ENCODE results near the gene RASSF8.
"Not testable (repeated sequence)": the region's sequence is repeated elsewhere in the genome, so short reads cannot be mapped to it uniquely, and the experiment has no call there.

RASSF8 gene

DNA sequence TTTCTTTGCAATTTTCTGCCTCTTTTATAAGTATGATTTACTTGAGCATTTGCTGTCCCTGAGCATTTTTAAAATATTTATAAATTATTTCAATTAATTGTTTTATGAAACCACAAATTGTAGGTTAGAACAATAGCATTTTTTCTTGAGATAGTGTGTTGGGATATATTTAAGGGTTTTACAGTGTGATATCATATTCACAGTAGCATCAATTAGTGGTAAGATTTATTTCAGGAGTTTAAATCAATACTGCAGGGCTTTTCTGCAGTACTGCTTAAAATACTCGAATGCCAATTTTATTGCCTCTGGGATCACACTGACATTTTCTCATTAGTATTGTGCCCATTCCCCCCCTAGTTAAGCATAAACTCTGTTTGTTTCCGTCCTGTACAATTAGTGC, 84.2 kb downstream of the RASSF8 start:
- no peak overlapping the region for H3K27ac Mint-ChIP-seq
- no peaks in the 10 kb centered on the region for H3K36me3 Mint-ChIP-seq (ENCODE audit: low read depth)
- H3K4me1 Mint-ChIP-seq = no peaks in the 10 kb centered on the region
- no peaks in the 10 kb centered on the region for H3K9me3 Mint-ChIP-seq
- no peaks in the 10 kb centered on the region for H3K27me3 Mint-ChIP-seq
- H3K4me3 Mint-ChIP-seq = no peak overlapping the region
- DNase-seq (no peak), ATAC-seq (no peak)

DNA sequence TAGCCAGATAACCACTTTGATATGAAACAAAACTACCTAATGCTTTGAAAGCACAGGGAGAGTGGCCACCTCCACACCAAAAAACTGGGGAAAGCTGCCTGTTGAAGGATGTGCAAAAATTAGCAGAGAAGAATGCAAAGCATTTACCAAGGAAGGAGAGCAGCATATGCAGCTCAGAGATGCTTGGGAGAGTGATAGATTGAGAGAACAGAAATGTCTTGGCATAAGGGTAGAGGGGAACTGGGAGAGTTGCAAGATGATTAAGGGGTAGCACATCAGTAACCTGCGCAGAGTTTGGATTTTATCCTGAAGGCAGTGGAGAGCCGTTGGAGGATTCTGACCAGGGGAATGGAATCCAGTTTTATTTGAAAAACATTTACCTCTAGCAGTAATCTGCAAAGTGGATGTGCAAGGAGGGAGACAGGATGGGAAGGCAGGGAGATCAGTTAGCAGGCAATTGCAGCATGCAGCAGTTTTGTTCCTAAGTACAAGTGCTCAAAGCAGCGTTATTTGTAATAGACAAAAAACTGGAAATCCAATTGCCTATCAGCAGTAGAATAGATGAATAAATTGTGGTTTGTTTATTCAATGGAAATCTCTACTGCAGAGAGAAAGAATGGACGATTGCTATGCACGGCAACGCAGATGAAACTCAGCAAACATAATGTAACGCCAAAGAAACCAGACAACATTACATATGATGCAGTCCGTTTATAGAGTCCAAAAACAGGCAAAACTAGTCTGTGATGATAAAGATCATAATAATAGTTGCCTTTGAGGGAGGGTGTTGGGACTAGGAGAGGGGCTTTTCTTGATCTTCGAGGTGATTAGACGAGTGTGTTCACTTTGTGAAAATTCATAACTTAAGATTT, 84.9 kb downstream of the RASSF8 start:
- Mint-ChIP-seq H3K27me3 (no peaks in the 10 kb centered on the region), H3K36me3 (ENCODE audit: low read depth) (no peaks in the 10 kb centered on the region), H3K9me3 (no peaks in the 10 kb centered on the region), H3K4me3 (no peak overlapping the region), H3K27ac (no peak overlapping the region), H3K4me1 (no peaks in the 10 kb centered on the region)
- DNase-seq = no peak
- no peak for ATAC-seq

DNA sequence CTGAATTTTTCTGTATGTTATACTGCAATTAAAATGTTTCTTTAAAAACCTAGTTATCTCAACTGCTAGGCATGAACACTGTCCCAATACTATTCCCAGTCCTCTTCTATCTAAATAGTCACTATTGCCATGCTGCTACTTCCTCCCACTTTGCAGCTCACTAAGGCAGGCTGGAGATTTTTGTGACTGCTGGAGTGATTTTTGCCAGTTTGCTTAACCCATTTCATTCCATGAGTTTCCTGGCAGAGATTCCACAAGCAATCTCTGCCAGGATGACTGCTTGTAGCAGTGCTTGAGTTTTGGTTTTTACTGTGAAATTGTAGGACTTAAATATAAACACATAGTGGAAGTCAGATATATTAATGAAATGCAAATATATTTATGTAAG, 85.5 kb downstream of the RASSF8 start:
- DNase-seq = no peak
- H3K36me3 Mint-ChIP-seq (ENCODE audit: low read depth) = no peaks in the 10 kb centered on the region

DNA sequence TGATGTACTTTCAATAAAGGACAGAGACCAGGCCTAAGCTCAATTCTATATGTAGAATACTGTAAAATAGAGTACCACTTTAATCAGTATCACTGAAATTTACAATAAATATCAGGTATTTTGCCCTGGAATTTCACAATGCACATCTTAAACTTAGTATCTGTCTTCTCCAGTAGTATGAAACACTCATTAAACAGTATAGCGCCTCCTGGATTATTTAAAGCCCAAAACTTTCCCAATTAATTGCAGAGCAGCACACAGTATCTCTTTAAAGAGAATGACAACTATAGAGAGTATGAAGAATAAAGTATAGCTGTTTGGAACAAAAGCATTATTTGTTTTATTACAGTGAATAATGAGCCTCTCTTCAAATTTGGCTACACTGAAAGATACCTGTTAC, 86.1 kb downstream of the RASSF8 start:
- no peak for DNase-seq
- Mint-ChIP-seq H3K36me3 (ENCODE audit: low read depth) (no peaks in the 10 kb centered on the region), H3K9me3 (no peaks in the 10 kb centered on the region), H3K4me1 (no peaks in the 10 kb centered on the region), H3K27me3 (no peaks in the 10 kb centered on the region), H3K4me3 (no peak overlapping the region), H3K27ac (no peak overlapping the region)
- no peak for ATAC-seq

More for the DNA sequence above, 85.5 kb downstream of the RASSF8 start:
- Mint-ChIP-seq H3K4me3 (no peak overlapping the region), H3K4me1 (no peaks in the 10 kb centered on the region), H3K27me3 (no peaks in the 10 kb centered on the region), H3K9me3 (no peaks in the 10 kb centered on the region), H3K27ac (no peak overlapping the region)
- ATAC-seq = no peak

DNA sequence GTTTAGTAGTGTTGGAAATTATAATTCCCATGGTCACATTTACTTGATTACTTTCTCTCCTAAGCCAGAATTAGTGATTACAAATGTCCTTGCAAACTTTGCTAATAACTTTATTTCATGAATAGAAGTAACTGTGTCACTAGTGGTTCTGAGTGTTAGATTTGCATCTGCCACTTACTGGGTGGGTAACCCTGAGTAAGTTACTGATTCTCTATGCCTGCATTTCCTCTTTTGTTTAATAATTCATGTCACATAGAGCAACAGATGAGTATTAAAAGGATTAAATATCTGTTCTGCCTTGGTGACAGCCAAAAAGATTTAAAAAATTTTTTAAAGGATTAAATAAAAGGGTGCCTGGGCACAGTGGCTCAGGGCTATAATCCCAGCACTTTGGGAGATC, 87.7 kb downstream of the RASSF8 start:
- no peaks in the 10 kb centered on the region for H3K9me3 Mint-ChIP-seq
- no peaks in the 10 kb centered on the region for H3K4me1 Mint-ChIP-seq
- H3K4me3 Mint-ChIP-seq = no peak overlapping the region
- H3K27ac Mint-ChIP-seq = no peak overlapping the region
- ATAC-seq = no peak
- no peaks in the 10 kb centered on the region for H3K27me3 Mint-ChIP-seq
- no peak for DNase-seq
- no peaks in the 10 kb centered on the region for H3K36me3 Mint-ChIP-seq (ENCODE audit: low read depth)

DNA sequence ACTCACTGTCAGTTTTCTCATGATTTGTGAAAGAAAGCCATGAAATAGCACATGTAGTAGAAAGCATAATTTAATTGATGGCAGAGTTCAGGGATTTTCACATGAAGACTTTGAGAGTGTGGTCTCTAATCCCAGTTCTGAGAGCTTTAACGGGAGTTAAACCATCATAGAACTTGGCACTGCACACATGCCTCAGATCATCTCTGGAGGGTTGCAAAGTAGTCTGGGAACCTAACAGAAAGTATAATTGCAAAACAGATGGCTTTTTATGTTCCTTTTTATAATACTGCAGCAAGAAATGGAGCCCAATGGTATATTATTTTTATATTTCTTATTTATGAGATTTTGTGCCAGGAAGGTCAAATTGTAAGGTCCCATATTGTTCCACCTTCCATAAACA, 88.4 kb downstream of the RASSF8 start:
- H3K4me3 Mint-ChIP-seq = no peak overlapping the region
- H3K27ac Mint-ChIP-seq = no peak overlapping the region
- no peak for DNase-seq
- no peaks in the 10 kb centered on the region for H3K9me3 Mint-ChIP-seq
- H3K27me3 Mint-ChIP-seq = no peaks in the 10 kb centered on the region
- ATAC-seq = no peak
- no peaks in the 10 kb centered on the region for H3K36me3 Mint-ChIP-seq (ENCODE audit: low read depth)
- no peaks in the 10 kb centered on the region for H3K4me1 Mint-ChIP-seq

DNA sequence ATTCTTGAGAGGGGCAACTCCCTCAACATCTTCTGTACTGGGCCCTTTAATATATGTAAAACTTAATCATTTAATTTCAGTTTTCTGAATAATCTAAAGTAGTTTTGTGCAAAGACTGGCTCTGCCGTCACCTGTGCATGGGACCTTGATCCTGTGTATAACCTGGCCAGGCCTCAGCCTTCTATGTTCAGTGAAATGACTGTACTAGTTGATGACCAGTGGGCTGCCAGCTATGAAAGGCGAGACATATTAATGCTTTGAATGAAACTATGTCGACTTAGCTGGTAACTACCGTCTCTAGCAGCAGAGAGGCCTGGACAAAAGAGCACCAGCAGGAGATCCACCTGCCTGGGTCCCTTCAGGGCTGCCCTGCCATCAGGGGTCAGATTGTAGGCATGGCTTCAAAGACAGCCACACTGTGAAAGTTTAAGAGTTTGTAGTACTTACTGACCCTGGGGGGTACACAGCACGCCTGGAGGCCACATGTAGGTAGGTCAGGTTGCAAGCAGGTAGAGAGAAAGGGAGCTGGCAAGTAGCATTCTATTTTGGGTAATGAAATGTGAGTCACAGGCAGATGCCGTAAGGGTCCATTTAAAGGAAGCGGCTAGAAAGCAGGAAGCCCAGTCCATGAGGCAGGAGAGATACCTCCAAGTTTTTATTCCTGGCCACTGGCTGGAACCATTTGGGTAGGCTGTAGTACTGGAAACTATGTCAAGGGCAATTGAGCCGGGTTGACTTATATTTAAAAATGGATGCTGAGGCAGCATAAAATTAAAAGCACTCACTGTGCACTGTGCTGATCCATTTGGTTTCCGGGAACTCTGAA, 89.1 kb downstream of the RASSF8 start:
- ATAC-seq (no peak), DNase-seq (no peak)
- H3K9me3 Mint-ChIP-seq = no peaks in the 10 kb centered on the region
- H3K4me1 Mint-ChIP-seq = no peaks in the 10 kb centered on the region
- no peaks in the 10 kb centered on the region for H3K36me3 Mint-ChIP-seq (ENCODE audit: low read depth)
- peaks cover 2% of the 10 kb centered on the region for H3K27me3 Mint-ChIP-seq
- no peak overlapping the region for H3K27ac Mint-ChIP-seq
- H3K4me3 Mint-ChIP-seq = no peak overlapping the region

DNA sequence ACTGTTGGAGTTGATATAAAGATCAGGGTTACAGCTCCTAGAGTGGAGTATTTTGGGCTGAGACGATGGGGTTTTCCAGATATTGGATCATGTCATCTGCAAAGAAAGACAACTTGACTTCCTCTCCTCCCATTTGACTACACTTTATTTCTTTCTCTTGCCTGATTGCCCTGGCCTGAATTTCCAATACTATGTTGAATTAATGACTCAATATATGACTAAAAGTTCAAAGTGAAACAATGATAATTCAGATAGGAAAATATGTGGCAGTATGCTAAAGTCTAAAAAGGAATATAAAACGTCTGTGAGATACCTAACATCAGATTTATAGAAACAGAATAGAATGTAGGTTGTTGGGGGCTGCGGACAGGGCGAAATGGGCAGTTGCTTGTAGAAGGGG, 94.2 kb downstream of the RASSF8 start:
- Mint-ChIP-seq H3K9me3 (no peaks in the 10 kb centered on the region), H3K27me3 (peaks cover 2% of the 10 kb centered on the region), H3K4me1 (no peaks in the 10 kb centered on the region), H3K36me3 (ENCODE audit: low read depth) (no peaks in the 10 kb centered on the region), H3K4me3 (no peak overlapping the region), H3K27ac (no peak overlapping the region)
- no peak for DNase-seq
- ATAC-seq = no peak

DNA sequence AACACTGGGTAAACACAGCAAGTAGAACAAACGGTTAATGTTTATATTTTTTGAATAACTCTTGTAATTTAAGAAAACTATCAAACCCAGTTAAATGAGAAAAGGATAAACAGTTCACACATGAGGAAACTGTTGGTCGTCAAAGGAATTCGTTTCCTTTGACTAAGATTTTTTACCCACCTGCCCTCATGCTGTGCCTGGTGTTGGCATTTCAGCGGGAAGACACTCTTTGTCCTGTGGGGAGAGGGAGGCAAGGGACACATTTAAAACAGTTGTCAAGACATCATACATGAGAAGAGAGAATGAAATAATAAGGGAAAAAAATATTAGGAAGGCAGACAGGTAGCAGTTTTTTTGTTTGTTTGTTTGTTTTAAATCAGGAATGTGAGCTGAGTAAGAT, 95.9 kb downstream of the RASSF8 start:
- H3K9me3 Mint-ChIP-seq = no peaks in the 10 kb centered on the region
- H3K4me1 Mint-ChIP-seq = no peaks in the 10 kb centered on the region
- H3K27ac Mint-ChIP-seq = no peak overlapping the region
- H3K27me3 Mint-ChIP-seq = peaks cover 2% of the 10 kb centered on the region
- H3K36me3 Mint-ChIP-seq (ENCODE audit: low read depth) = no peaks in the 10 kb centered on the region
- H3K4me3 Mint-ChIP-seq = no peak overlapping the region
- ATAC-seq (no peak), DNase-seq (no peak)

DNA sequence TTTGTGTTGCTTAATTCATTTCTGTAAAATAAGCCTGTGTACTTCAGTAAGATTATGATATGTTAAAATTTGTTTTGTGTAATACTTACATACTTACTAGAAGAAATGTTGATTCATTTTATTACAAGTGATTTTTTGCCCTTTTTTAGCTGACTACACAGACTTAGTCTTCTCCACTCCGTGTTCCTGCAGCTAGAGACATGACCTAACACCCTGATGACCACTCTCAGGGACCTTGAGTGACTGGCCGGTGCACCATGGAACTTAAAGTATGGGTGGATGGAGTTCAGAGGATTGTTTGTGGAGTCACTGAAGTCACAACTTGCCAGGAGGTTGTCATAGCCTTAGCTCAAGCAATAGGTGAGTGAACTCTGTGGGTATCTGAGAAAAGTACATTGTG, 96.6 kb downstream of the RASSF8 start:
- Mint-ChIP-seq H3K4me1 (no peaks in the 10 kb centered on the region), H3K27ac (no peak overlapping the region), H3K36me3 (ENCODE audit: low read depth) (no peaks in the 10 kb centered on the region), H3K9me3 (no peaks in the 10 kb centered on the region), H3K27me3 (peaks cover 2% of the 10 kb centered on the region), H3K4me3 (no peak overlapping the region)
- no peak for DNase-seq
- no peak for ATAC-seq

DNA sequence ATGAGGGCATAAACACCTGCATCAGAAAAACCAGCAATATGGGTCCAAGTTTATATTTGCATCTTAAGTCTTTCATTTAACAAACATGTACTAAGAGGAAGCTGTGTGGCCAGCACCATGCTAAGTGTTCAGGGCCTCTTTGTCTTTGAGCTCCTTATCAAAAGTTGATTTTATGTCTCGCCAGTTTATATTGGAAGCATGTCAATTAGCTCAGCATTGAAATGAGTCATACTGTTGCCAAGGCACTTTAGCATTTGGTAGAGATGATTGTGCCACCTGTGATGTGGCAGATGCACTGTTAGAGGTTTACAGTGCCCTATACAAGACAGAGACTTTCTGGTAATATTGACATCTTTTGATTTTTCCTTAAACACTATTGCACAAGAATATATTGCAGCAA, 97.9 kb downstream of the RASSF8 start:
- DNase-seq (no peak), ATAC-seq (no peak)
- H3K36me3 Mint-ChIP-seq (ENCODE audit: low read depth) = no peaks in the 10 kb centered on the region
- no peak overlapping the region for H3K27ac Mint-ChIP-seq
- H3K4me1 Mint-ChIP-seq = no peaks in the 10 kb centered on the region
- H3K27me3 Mint-ChIP-seq = peaks cover 2% of the 10 kb centered on the region
- no peak overlapping the region for H3K4me3 Mint-ChIP-seq
- H3K9me3 Mint-ChIP-seq = no peaks in the 10 kb centered on the region

DNA sequence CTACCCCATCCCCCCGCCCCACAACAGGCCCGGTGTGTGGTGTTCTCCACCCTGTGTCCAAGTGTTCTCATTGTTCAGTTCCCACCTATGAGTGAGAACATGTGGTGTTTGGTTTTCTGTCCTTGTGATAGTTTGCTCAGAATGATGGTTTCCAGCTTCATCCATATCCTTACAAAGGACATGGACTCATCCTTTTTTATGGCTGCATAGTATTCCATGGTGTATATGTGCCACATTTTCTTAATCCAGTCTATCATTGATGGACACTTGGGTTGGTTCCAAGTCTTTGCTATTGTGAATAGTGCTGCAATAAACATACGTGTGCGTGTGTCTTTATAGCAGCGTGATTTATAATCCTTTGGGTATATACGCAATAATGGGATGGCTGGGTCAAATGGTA, 98.8 kb downstream of the RASSF8 start:
- H3K4me3 Mint-ChIP-seq; H3K4me1 Mint-ChIP-seq; DNase-seq; H3K27ac Mint-ChIP-seq; H3K9me3 Mint-ChIP-seq; H3K36me3 Mint-ChIP-seq (ENCODE audit: low read depth); ATAC-seq; H3K27me3 Mint-ChIP-seq: not testable (repeated sequence)

DNA sequence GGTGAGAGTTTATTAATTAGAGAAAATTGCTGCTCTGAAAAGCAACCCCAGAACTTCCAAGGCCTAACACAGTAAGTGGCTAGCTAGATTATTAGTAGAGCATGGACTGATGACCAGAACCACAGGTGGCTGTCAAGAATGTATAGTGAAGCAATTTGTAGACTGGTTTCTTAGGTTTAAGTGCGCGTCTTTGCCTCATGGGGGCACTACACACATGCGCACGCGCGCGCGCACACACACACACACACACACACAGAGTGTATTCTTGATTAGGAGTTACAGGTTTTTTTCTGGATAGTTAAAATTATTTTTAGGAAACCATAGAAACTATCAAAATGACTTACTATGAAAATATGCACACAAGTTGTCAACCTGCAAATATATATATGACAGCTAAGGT, 99.8 kb downstream of the RASSF8 start:
- no peaks in the 10 kb centered on the region for H3K4me1 Mint-ChIP-seq
- H3K36me3 Mint-ChIP-seq (ENCODE audit: low read depth) = no peaks in the 10 kb centered on the region
- ATAC-seq (no peak), DNase-seq (no peak)
- H3K9me3 Mint-ChIP-seq = no peaks in the 10 kb centered on the region
- no peaks in the 10 kb centered on the region for H3K27me3 Mint-ChIP-seq
- H3K27ac Mint-ChIP-seq = no peak overlapping the region
- H3K4me3 Mint-ChIP-seq = no peak overlapping the region

DNA sequence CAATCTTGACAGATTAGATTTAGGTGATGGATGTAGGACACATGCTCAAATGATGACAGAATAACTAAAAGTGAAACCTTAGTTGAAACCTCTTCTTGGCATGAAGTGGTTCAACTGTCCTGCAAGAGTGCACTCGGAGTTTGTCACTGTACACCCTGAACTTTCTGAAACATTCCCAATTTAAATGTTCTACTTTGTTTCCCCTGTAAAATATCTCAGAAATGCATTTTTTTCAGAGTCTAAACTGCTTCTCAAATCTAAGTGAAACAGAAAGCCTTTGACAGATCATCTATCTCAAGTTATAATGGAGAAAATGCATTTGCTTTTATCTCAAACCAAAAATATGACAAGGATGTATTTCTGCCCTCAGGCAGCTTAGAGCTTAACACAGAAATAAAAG, 100.3 kb downstream of the RASSF8 start:
- no peak for DNase-seq
- Mint-ChIP-seq H3K9me3 (no peaks in the 10 kb centered on the region), H3K27ac (no peak overlapping the region), H3K4me3 (no peak overlapping the region), H3K36me3 (ENCODE audit: low read depth) (no peaks in the 10 kb centered on the region), H3K4me1 (no peaks in the 10 kb centered on the region), H3K27me3 (peaks cover 2% of the 10 kb centered on the region)
- ATAC-seq = no peak

DNA sequence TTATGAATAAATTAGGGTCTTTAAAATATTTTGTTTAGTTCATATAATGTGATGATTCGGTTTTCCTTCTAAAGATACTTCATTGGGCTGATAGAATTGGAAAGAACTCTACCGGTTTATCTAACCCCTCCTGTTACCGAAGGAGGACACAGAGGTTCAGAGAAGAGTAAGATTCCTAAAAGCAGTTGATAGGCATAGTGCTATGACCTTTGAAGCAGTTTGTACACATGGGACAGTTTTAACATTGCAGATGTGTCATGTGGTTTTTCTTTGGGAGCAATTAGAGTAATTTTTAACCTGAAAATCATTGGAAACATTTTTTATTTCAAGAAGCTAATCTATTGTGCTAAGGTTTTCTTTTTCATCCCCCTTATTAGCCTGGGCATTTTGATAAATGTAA, 103.5 kb downstream of the RASSF8 start:
- no peaks in the 10 kb centered on the region for H3K9me3 Mint-ChIP-seq
- no peaks in the 10 kb centered on the region for H3K4me1 Mint-ChIP-seq
- H3K27me3 Mint-ChIP-seq = peaks cover 8% of the 10 kb centered on the region
- no peak for DNase-seq
- no peak for ATAC-seq
- H3K4me3 Mint-ChIP-seq = no peak overlapping the region
- no peaks in the 10 kb centered on the region for H3K36me3 Mint-ChIP-seq (ENCODE audit: low read depth)
- no peak overlapping the region for H3K27ac Mint-ChIP-seq

Measured in activated naive CD8-positive, alpha-beta T cell treated with anti-CD3 and anti-CD28 coated beads, Interleukin-2, amount 50 U/mL, for 24 hours (primary cell).